Activated naive CD8-positive, alpha-beta T cell treated with anti-CD3 and anti-CD28 coated beads, Interleukin-2, amount 50 U/mL, for 24 hours (primary cell): ENCODE results near the gene LCN1.

Source experiments
- ATAC-seq: fragments of 150-1000 bp; cut with Tn5 transposase; one replicate; pipeline ENCODE4 v1.10.0; 2021
- DNase-seq: peaks from one replicate; pipeline ENCODE4 v3.0.0; 2021
- H3K27ac Mint-ChIP-seq: one replicate; pipeline ENCODE4 v1.8.0; 2021; ENCODE audit warnings: mild to moderate bottlenecking, mixed read lengths
- H3K27me3 Mint-ChIP-seq: one replicate; pipeline ENCODE4 v1.8.0; 2021; ENCODE audit warnings: mixed read lengths
- H3K36me3 Mint-ChIP-seq: one replicate; pipeline ENCODE4 v1.8.0; 2021; ENCODE audit warnings: low read depth, mixed read lengths
- H3K4me1 Mint-ChIP-seq: one replicate; pipeline ENCODE4 v1.8.0; 2021; ENCODE audit warnings: mixed read lengths
- H3K4me3 Mint-ChIP-seq: one replicate; pipeline ENCODE4 v1.8.0; 2021; ENCODE audit warnings: mild to moderate bottlenecking, moderate library complexity, mixed read lengths
- H3K9me3 Mint-ChIP-seq: one replicate; pipeline ENCODE4 v1.8.0; 2021; ENCODE audit warnings: mixed read lengths

Gene LCN1

GRCh38 chr9:135485385-135485784 is 35.9 kb upstream of the LCN1 start:
- H3K4me3 Mint-ChIP-seq: no peak overlapping the region
- ATAC-seq (no peak), DNase-seq (no peak)
- peaks cover 33% of the 10 kb centered on the region for H3K27me3 Mint-ChIP-seq
- H3K4me1 Mint-ChIP-seq: no peaks in the 10 kb centered on the region
- H3K36me3 Mint-ChIP-seq: no peaks in the 10 kb centered on the region
- H3K9me3 Mint-ChIP-seq: no peaks in the 10 kb centered on the region
- no peak overlapping the region for H3K27ac Mint-ChIP-seq

- ATAC-seq (no peak), DNase-seq (no peak)
- no peak overlapping the region for H3K27ac Mint-ChIP-seq
- no peak overlapping the region for H3K4me3 Mint-ChIP-seq
- H3K27me3 Mint-ChIP-seq: peaks cover 32% of the 10 kb centered on the region
- H3K4me1 Mint-ChIP-seq: no peaks in the 10 kb centered on the region
- no peaks in the 10 kb centered on the region for H3K9me3 Mint-ChIP-seq
- H3K36me3 Mint-ChIP-seq: no peaks in the 10 kb centered on the region
These were observed 35.4 kb upstream of the LCN1 start for GRCh38 chr9:135485832-135486231.

GRCh38 chr9:135486267-135487065 is 34.8 kb upstream of the LCN1 start:
- Mint-ChIP-seq H3K27ac (no peak overlapping the region), H3K36me3 (no peaks in the 10 kb centered on the region), H3K4me3 (no peak overlapping the region), H3K9me3 (no peaks in the 10 kb centered on the region), H3K27me3 (peaks cover 28% of the 10 kb centered on the region), H3K4me1 (no peaks in the 10 kb centered on the region)
- ATAC-seq (no peak), DNase-seq (no peak)

- no peak overlapping the region for H3K27ac Mint-ChIP-seq
- DNase-seq (no peak), ATAC-seq (no peak)
- H3K4me3 Mint-ChIP-seq: no peak overlapping the region
- H3K4me1 Mint-ChIP-seq: no peaks in the 10 kb centered on the region
- H3K36me3 Mint-ChIP-seq: no peaks in the 10 kb centered on the region
- no peaks in the 10 kb centered on the region for H3K9me3 Mint-ChIP-seq
- H3K27me3 Mint-ChIP-seq: peaks cover 19% of the 10 kb centered on the region
These were observed 33.8 kb upstream of the LCN1 start for GRCh38 chr9:135487281-135488012.

GRCh38 chr9:135488013-135488330 is 33.3 kb upstream of the LCN1 start:
- Mint-ChIP-seq H3K9me3 (no peaks in the 10 kb centered on the region), H3K27ac (no peak overlapping the region), H3K36me3 (no peaks in the 10 kb centered on the region), H3K4me3 (no peak overlapping the region), H3K27me3 (peaks cover 14% of the 10 kb centered on the region), H3K4me1 (no peaks in the 10 kb centered on the region)
- DNase-seq (no peak), ATAC-seq (no peak)

- DNase-seq: no peak
- no peaks in the 10 kb centered on the region for H3K9me3 Mint-ChIP-seq
- no peak overlapping the region for H3K4me3 Mint-ChIP-seq
- peaks cover 9% of the 10 kb centered on the region for H3K27me3 Mint-ChIP-seq
- ATAC-seq: no peak
- no peaks in the 10 kb centered on the region for H3K4me1 Mint-ChIP-seq
- no peaks in the 10 kb centered on the region for H3K36me3 Mint-ChIP-seq
- H3K27ac Mint-ChIP-seq: no peak overlapping the region
These were observed 32.7 kb upstream of the LCN1 start for GRCh38 chr9:135488527-135488926.

- Mint-ChIP-seq H3K27me3 (peaks cover 4% of the 10 kb centered on the region), H3K27ac (no peak overlapping the region), H3K4me3 (no peak overlapping the region), H3K9me3 (no peaks in the 10 kb centered on the region), H3K36me3 (no peaks in the 10 kb centered on the region), H3K4me1 (no peaks in the 10 kb centered on the region)
- ATAC-seq: no peak
- DNase-seq: no peak
These were observed 31.9 kb upstream of the LCN1 start for GRCh38 chr9:135489188-135489906.

- ATAC-seq (no peak), DNase-seq (no peak)
- no peak overlapping the region for H3K27ac Mint-ChIP-seq
- H3K9me3 Mint-ChIP-seq: no peaks in the 10 kb centered on the region
- no peaks in the 10 kb centered on the region for H3K4me1 Mint-ChIP-seq
- H3K27me3 Mint-ChIP-seq: peaks cover under 1% of the 10 kb centered on the region
- no peak overlapping the region for H3K4me3 Mint-ChIP-seq
- no peaks in the 10 kb centered on the region for H3K36me3 Mint-ChIP-seq
These were observed 30.9 kb upstream of the LCN1 start for GRCh38 chr9:135490166-135490870.

GRCh38 chr9:135490980-135491464 is 30.2 kb upstream of the LCN1 start:
- ATAC-seq: no peak
- Mint-ChIP-seq H3K4me3 (no peak overlapping the region), H3K4me1 (no peaks in the 10 kb centered on the region), H3K9me3 (no peaks in the 10 kb centered on the region), H3K36me3 (no peaks in the 10 kb centered on the region), H3K27me3 (no peaks in the 10 kb centered on the region), H3K27ac (no peak overlapping the region)
- no peak for DNase-seq

GRCh38 chr9:135491764-135492163 is 29.5 kb upstream of the LCN1 start:
- DNase-seq (no peak), ATAC-seq (no peak)
- H3K9me3 Mint-ChIP-seq: no peaks in the 10 kb centered on the region
- no peak overlapping the region for H3K4me3 Mint-ChIP-seq
- H3K36me3 Mint-ChIP-seq: no peaks in the 10 kb centered on the region
- no peaks in the 10 kb centered on the region for H3K4me1 Mint-ChIP-seq
- no peak overlapping the region for H3K27ac Mint-ChIP-seq
- H3K27me3 Mint-ChIP-seq: no peaks in the 10 kb centered on the region

GRCh38 chr9:135492886-135493669 is 28.2 kb upstream of the LCN1 start:
- ATAC-seq (no peak), DNase-seq (no peak)
- Mint-ChIP-seq H3K27me3 (no peaks in the 10 kb centered on the region), H3K4me1 (no peaks in the 10 kb centered on the region), H3K4me3 (no peak overlapping the region), H3K27ac (no peak overlapping the region), H3K9me3 (no peaks in the 10 kb centered on the region), H3K36me3 (no peaks in the 10 kb centered on the region)

GRCh38 chr9:135494791-135495559 is 26.3 kb upstream of the LCN1 start:
- Mint-ChIP-seq H3K36me3 (no peaks in the 10 kb centered on the region), H3K27me3 (no peaks in the 10 kb centered on the region), H3K9me3 (no peaks in the 10 kb centered on the region), H3K4me3 (no peak overlapping the region), H3K4me1 (peaks cover 2% of the 10 kb centered on the region), H3K27ac (no peak overlapping the region)
- ATAC-seq (no peak), DNase-seq (no peak)

GRCh38 chr9:135498381-135499126 is 22.7 kb upstream of the LCN1 start:
- Mint-ChIP-seq H3K4me1 (peaks cover 20% of the 10 kb centered on the region), H3K27me3 (no peaks in the 10 kb centered on the region), H3K9me3 (no peaks in the 10 kb centered on the region), H3K36me3 (peaks cover 6% of the 10 kb centered on the region), H3K27ac (no peak overlapping the region), H3K4me3 (no peak overlapping the region)
- no peak for ATAC-seq
- DNase-seq: no peak
